Nephron (organoid): Measurements from ENCODE around the gene RPGR.
A peak's percentile ranks its signal among the peaks of the same experiment; 100 is the strongest.

Experiments used
- H3K27ac Mint-ChIP-seq, 3 experiments: 2 replicates each; pipeline ENCODE4 v1.8.0; 2020; ENCODE audit warnings: mixed read lengths in 3 of 3, mild to moderate bottlenecking in 2 of 3, moderate library complexity in 1 of 3
- H3K27me3 Mint-ChIP-seq: 2 replicates; pipeline ENCODE4 v1.8.0; 2021; ENCODE audit warnings: low read depth, mild to moderate bottlenecking, moderate library complexity, mixed read lengths
- H3K36me3 Mint-ChIP-seq: 2 replicates; pipeline ENCODE4 v1.8.0; 2020; ENCODE audit warnings: low read depth, mixed read lengths
- H3K4me1 Mint-ChIP-seq: 2 replicates; pipeline ENCODE4 v1.8.0; 2020; ENCODE audit warnings: mixed read lengths
- H3K4me3 Mint-ChIP-seq, 3 experiments: 2 replicates each; pipeline ENCODE4 v1.8.0; 2020; ENCODE audit warnings: mild to moderate bottlenecking in 3 of 3, mixed read lengths in 3 of 3, moderate library complexity in 2 of 3
- H3K9me3 Mint-ChIP-seq: 2 replicates; pipeline ENCODE4 v1.8.0; 2020; ENCODE audit warnings: mixed read lengths
- TF ChIP-seq, protein P1 (sequence below), 3 experiments: fragments of 200-600 bp; sonication (generic); IDR thresholded peaks; one replicate each; pipeline ENCODE4 v1.5.0; 2021; ENCODE audit warnings: antibody characterized with exemption in 3 of 3; ENCODE audit not compliant: unreplicated experiment in 3 of 3

Gene RPGR

DNA sequence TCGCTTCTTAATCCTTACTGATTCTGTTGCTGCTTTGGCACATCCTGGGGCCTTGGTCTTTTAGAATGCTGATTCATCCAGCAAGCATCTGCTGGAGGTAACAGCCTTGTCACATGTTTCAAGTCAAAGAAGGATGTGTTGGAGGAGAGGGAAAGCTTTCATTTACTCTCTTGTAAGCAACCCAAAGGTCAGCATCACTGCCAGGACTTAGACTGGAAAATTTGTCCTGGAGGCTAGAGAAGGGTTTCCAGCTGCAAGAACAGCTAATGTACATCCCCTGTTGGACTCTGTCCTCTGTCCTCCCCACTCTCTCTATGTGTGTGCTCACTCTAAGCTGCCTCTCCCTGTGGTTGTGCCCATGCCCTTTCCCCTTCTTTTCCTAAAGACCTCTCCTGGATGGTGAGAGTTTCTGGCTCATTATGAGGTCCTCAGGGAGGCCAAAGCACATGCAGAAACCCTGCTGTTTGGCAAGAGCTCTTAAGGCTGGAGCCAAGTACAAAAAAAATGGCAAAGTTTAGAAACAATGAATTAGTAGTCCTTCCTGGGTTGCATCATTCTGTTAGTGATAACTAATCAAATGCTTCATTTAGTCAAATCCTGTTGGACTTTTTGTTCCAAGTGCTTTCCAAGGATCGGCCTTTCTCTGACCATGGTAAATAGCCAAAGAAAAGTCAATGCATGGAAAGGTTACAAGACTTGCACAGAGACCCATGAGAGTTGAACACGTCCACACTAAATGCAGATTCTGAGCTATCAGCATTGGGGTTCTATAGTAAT, 93.2 kb downstream of the RPGR start:
- peaks cover 7% of the 10 kb centered on the region for H3K9me3 Mint-ChIP-seq

DNA sequence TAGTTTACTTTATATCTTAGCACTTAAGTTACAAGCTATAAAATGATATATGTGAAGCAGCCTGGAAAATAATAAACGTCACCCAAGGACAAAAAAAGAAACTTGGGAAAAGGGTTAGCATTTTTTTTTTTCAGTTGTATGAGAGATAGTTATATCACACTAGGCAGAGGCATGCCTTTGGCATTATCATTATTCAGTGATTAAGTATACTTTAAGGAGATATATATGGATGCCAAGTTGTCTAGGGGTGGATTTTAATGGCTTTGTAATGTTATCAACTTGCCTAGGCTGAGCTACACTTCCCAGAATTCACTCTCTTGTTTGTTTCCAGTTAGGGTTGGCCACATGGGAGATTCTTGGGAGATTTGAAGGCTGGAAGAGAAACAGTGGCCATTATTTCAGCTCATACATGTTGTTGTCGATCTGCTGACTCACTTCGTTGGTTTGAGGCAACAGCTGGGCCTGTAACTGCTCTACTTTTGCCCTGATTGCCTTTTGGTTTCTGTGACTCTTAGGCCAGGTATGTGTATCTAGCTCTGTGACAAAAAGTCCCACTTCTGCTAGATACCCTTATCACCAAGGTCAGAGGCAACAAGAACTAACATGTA, 95.1 kb downstream of the RPGR start:
- no peaks in the 10 kb centered on the region for H3K36me3 Mint-ChIP-seq
- TF ChIP-seq, protein P1, sequence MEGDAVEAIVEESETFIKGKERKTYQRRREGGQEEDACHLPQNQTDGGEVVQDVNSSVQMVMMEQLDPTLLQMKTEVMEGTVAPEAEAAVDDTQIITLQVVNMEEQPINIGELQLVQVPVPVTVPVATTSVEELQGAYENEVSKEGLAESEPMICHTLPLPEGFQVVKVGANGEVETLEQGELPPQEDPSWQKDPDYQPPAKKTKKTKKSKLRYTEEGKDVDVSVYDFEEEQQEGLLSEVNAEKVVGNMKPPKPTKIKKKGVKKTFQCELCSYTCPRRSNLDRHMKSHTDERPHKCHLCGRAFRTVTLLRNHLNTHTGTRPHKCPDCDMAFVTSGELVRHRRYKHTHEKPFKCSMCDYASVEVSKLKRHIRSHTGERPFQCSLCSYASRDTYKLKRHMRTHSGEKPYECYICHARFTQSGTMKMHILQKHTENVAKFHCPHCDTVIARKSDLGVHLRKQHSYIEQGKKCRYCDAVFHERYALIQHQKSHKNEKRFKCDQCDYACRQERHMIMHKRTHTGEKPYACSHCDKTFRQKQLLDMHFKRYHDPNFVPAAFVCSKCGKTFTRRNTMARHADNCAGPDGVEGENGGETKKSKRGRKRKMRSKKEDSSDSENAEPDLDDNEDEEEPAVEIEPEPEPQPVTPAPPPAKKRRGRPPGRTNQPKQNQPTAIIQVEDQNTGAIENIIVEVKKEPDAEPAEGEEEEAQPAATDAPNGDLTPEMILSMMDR (IDR thresholded peaks at IDR 0.05; ENCODE audit: unreplicated experiment in 3 of 3): no peak
- no peak overlapping the region for H3K27ac Mint-ChIP-seq
- H3K9me3 Mint-ChIP-seq: peaks cover 6% of the 10 kb centered on the region
- no peaks in the 10 kb centered on the region for H3K27me3 Mint-ChIP-seq
- peaks cover 8% of the 10 kb centered on the region for H3K4me1 Mint-ChIP-seq
- H3K4me3 Mint-ChIP-seq: no peak overlapping the region

More for the DNA sequence above, 93.2 kb downstream of the RPGR start:
- H3K27me3 Mint-ChIP-seq: peaks cover 4% of the 10 kb centered on the region
- TF ChIP-seq, protein P1 (IDR thresholded peaks at IDR 0.05; ENCODE audit: unreplicated experiment in 3 of 3): no peak
- H3K4me3 Mint-ChIP-seq: no peak overlapping the region
- H3K36me3 Mint-ChIP-seq: no peaks in the 10 kb centered on the region
- H3K4me1 Mint-ChIP-seq: peaks cover 17% of the 10 kb centered on the region
- peak overlapping the region in 2 of 3 experiments; percentile 82 to 94 for H3K27ac Mint-ChIP-seq

DNA sequence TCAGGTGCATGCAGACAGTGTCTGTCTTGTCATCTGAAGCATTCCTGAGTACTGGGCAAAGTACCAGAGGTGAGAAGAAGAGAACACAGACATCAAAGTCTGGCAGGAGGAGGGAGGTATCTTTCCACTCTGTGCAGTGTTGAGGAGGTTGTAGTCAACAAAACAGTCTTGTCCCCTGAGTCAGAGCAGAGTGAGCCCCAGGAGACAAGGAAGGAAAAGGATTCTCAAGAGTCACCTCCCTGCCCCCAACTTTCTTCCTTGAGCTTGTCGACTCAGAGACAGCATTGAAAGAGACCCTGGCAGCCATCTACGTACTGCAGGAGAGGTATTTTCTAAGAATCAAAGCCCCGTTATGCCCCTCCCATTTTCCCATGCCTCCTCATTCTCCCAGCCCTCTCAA, 102.2 kb downstream of the RPGR start:
- no peak overlapping the region for H3K27ac Mint-ChIP-seq

DNA sequence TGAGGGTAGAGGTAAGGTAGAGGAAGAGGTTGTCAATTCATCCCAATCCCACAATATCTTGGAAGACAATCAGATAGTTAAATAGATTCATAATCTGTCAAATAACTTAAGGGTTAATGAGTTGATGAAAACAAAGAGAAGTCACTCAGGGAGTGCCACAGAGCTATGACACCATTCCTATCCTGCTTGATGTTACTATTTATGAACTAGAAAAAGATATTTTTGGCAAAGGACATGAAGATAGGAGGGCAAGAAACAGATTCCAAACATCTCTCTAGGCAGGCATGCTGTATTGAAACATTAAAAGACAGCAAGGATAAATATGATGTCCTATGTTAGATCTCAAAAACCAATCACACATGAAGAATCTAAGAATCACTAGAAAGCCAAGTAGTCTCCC, 103.1 kb downstream of the RPGR start:
- TF ChIP-seq, protein P1 (IDR thresholded peaks at IDR 0.05; ENCODE audit: unreplicated experiment in 3 of 3): no peak
- peaks cover 26% of the 10 kb centered on the region for H3K27me3 Mint-ChIP-seq

More for the DNA sequence above, 102.2 kb downstream of the RPGR start:
- peaks cover 8% of the 10 kb centered on the region for H3K9me3 Mint-ChIP-seq
- H3K36me3 Mint-ChIP-seq: no peaks in the 10 kb centered on the region
- TF ChIP-seq, protein P1 (IDR thresholded peaks at IDR 0.05; ENCODE audit: unreplicated experiment in 3 of 3): no peak
- H3K27me3 Mint-ChIP-seq: peaks cover 26% of the 10 kb centered on the region
- no peak overlapping the region for H3K4me3 Mint-ChIP-seq
- peaks cover 10% of the 10 kb centered on the region for H3K4me1 Mint-ChIP-seq

DNA sequence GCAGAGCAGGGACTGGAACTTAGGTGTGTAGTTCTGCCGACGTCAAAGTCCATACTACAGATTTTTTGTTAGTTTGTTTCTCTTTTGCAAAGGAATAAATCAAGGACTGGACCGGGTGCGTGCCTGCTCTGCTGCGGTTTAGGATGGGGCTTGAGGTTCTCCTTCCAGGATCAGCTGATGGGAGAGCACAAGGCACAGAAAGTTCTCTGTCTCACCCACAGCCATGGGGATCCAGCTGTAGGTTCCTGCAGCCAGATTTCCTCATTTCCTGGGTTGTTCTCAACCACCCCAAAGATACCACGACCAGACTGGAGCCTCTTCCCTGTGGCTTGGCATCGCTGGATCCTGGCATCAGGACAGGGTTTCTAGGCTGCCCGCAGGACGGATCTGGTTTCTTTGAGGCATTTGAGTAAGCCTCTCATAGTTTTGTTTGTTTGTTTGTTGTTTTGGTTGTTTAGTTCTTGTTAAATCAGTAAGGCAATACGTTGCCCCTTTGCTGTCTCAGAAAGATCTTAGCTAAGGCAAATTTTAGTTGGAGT, 105.8 kb downstream of the RPGR start:
- Mint-ChIP-seq H3K36me3 (no peaks in the 10 kb centered on the region), H3K27me3 (peaks cover 29% of the 10 kb centered on the region), H3K9me3 (no peaks in the 10 kb centered on the region), H3K4me1 (peaks cover 23% of the 10 kb centered on the region), H3K27ac (peak overlapping the region in 2 of 3 experiments; percentile 82 to 87), H3K4me3 (peak overlapping the region; percentile 90 to 96 (median 92))
- TF ChIP-seq, protein P1 (IDR thresholded peaks at IDR 0.05; ENCODE audit: unreplicated experiment in 3 of 3): no peak

More for the DNA sequence above, 103.1 kb downstream of the RPGR start:
- no peak overlapping the region for H3K27ac Mint-ChIP-seq
- H3K36me3 Mint-ChIP-seq: no peaks in the 10 kb centered on the region
- peaks cover 8% of the 10 kb centered on the region for H3K9me3 Mint-ChIP-seq
- H3K4me1 Mint-ChIP-seq: peaks cover 15% of the 10 kb centered on the region
- H3K4me3 Mint-ChIP-seq: no peak overlapping the region
